ENCODE measurements around the gene ROCK2.
"Not testable (repeated sequence)": the region's sequence is repeated elsewhere in the genome, so short reads cannot be mapped to it uniquely, and the experiment has no call there.

ROCK2 gene

DNA sequence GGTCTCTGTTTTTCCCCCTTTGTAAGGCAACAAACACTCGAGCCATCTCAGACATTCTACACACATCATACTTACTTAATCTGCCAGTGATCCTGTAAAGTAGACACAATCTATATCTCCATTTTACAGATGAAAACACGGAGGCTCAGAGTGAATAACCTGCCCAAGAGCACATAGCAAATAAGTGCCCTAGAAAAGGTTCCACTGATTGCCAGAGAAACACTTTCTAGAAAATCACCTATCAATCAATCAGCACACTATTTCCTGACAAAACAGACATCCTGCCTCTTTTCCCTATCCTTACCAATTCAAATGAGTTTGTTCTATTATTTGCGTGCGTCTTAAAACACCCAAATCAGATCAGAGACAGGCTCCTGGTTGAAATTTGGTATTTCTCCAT lies 165.2 kb downstream of the ROCK2 start:
- no peak for DNase-seq (ENCODE audit: low spot score)

DNA sequence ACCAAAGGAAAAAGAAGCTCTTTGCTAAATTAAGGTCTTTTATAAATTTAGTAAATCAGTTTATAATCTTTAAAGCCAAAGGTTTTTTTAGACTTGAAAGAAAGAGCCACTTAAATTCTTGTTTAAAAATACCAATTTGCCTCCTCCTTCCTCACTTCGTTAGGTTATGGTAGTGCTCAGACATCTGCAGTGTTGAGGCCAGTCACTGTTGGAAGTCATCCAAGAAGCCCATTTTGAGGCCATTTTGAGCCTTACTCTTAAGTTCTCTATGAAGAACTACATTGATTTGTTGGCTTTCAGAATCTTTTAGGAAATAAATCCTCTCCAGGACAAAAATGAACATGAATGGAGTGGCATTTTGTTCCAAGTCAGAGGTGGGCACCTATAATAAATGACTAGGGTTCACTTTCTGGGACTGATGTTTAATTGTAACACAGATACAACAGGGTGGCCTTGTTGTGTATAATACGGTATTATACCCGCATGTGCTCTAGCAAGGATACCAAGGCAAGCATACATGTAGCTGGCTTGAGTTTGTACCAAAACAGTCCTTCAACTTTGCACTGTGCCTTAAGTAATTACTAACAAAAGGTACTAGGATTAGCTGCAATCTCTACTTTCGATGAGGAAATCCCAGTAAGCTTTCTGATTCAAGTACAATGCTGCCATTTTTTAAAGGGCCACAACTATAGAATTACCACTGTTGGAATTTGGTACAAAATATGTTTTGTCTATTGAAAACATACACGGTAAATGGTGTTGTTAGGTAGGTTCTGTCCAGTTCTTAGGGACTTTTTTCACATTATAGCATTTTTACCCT lies 166.4 kb downstream of the ROCK2 start:
- DNase-seq (ENCODE audit: low spot score), result no peak

DNA sequence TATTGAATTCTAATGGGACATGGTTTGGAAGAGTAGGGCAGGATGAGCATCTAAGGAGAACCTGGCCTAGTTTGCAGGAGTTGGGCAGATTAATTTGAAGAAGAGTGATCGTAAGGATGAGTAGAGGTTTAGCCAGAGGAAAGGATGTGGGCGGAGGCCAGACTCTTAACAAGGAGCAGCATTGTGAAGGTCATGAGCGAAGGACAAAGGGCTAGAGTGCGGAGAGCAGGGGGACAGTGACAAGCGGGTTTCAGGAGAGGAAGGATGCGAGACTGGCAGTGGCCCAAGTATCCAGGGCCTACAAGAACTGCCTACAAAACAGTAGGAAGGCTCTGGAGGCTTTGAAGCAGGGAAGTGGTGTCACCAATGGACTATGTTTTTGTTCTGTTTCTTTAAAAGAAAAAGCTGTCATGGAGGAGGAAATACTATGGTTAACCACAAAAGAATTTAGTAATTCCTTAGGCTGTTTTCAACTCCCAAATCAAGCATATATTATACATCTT lies 169.1 kb downstream of the ROCK2 start:
- no peak for DNase-seq (ENCODE audit: low spot score)

DNA sequence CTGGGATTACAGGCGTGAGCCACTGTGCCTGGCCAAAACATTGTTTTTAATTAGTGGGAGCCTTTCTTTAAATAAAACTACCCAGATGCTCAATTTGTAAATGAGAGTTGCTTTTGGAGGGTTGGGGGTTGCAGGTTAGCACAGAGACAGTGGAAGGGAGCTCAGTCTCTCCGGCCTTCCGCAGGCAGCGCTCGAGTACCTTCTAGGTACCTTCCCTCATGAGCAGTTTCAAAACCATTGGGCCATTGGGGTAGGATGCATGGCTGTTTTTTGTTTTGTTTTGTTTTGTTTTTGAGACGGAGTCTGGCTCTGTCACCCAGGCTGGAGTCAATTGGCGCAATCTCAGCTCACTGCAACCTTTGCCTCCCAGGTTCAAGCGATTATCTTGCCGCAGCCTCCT lies 170.2 kb downstream of the ROCK2 start:
- no peak for DNase-seq (ENCODE audit: low spot score)

DNA sequence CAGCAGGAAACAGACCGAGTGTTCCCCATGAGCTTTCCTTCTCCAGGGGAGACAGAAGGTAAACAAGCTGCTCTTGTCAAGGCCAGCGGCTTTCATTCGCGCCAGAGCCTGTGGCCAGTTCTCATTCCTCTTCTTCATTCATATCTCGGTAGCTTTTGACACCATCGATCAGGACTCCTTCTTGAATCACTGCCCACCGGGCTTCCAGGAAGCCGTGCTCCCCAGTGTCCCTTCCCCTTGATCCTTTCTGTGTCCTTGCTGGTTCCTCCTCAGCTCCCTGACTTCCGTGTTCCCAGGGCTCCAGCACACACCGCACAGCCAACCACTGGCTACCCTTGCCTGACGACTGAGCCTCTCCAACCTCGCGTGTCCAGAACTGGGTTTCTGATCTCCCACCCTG lies 175.1 kb downstream of the ROCK2 start:
- no peak for DNase-seq (ENCODE audit: low spot score)

DNA sequence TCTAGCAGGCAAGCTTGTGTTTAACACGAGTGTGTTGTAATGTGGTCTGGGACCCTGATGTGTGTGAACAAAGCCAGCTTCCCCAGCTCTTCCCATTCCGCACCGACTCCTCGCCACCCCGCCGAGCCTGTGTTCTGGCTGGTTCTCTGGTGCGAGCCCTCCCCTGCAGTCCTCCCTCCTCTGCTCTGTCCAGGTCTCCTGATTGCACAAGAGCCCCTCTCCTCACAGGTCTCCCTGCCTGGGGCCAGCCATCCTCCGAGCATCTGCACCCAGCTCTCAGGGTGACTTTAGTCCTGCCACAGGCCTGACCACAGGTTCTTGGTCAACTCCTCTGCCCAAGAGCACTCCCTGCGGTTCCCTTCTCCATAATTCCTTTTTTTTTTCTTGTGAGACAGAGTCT lies 175.9 kb downstream of the ROCK2 start:
- no peak for DNase-seq (ENCODE audit: low spot score)

DNA sequence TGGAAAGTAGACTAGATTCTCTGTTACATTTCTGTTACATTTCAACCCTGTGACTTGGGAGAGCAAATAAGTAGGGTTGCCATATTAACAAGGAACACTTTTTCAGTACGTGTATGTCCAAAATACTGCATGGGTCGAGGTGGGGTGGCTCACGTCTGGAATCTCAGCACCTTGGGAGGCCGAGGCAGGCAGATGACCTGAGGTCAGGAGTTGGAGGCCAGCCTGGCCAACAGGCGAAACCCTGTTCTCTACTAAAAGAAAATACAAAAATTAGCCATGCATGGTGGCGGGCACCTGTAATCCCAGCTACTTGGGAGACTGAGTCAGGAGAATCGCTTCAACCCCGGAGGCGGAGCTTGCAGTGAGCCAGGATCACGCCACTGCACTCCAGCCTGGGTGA lies 178.0 kb downstream of the ROCK2 start:
- DNase-seq (ENCODE audit: low spot score), result no peak

DNA sequence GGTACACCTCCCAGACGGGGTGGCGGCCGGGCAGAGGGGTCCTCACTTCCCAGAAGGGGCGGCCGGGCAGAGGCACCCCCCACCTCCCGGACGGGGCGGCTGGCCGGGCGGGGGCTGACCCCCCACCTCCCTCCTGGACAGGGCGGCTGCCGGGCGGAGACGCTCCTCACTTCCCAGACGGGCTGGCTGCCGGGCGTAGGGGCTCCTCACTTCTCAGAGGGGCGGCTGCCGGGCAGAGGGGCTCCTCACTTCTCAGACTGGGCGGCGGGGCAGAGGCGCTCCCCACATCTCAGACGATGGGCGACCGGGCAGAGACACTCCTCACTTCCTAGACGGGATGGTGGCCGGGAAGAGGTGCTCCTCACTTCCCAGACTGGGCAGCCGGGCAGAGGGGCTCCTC lies 179.4 kb downstream of the ROCK2 start:
- not testable (repeated sequence) for DNase-seq (ENCODE audit: low spot score)

DNA sequence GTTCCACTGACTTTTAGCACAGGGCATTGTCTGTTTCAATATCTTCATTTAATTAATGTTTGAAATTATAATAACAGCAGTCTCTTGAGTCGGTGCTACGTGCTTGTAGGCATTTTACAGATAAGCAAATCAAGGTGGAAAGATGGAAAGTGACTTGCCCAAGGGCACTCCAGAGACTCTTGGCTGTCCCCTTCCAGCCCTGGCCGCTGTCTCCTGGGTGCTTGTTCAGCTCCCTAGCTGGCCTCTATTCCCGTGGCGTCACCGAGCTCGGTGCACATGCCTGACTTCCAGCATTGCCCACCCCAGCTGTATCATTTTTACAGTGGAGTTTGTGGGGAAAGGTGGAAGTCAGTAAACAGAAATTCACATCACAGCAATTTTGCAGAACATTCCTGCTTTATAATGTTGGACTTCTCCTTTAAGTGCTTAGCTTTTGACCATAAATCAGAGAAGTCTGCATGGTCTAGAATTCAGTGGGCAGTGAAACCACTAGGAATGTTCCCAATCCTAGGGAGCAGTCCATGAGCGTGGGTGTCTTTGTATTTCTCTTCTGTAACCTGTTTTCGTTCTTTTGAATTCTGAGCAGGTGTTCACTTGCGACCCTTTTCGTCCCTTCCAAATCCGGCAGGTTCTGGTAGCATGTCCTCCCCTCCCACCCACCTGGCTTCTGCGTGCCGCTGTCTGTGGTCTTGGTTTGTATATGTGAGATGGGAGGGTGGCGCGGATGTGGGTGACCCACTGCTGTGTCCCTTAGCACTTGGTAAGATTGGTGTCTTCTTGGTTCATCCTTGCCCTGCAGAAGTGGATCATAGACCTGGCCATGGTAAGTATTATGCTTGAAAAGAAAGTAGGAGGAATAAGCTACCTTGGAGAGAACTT lies 180.8 kb downstream of the ROCK2 start:
- DNase-seq (ENCODE audit: low spot score), result peak; percentile 37

DNA sequence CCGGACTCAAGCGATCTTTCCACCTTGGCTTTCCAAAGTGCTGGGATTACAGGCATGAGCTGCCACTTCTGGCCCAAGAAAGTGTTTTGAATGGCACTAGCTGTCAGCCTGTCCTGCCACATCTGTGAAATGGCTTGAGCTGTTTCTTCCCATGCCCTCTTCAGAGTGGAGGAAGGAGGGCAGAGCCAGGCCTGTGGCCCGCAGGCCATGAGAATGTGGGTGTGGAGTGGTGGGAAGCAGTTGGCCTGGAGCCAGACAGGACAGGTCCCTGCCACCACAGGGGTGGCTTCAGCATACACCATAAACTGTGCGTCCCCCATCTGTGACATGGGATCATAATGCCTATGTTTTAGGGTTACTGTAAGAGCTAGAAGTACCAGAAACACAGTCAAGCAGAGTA lies 182.7 kb downstream of the ROCK2 start:
- DNase-seq (ENCODE audit: low spot score), result peak; percentile 42

DNA sequence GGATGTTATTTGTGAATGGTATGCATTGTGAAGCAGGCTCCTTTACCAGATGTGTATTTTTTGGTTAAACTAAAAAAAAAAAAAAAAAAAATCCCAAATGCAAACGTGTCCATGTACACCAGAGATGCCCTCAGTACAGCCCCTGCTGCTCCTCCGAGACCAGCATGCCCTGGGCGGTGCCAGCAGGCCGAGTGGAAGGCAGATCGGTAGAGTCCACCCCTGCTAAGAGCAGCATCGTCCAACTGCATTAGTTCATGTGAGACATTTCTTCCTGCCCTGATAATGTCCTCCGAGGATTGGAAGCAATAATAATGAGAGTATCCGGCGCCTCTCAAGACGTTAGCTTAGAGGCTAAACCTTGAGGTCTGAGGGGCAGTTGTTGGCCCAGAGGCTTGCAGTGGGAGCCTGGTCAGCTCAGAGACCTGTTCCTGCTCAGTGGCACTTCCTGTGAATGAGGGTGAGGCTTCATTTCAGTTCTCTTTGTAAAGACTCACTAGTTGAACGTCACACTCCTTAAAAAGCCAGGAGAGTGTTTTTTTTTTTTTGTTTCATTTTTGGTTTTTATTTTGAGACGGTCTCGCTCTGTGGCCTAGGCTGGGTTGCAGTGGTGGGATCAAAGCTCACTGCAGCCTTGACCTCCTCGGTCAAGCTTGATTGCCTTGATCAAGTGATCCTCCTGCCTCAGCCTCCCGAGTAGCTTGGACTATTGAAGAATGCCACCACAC lies 183.5 kb downstream of the ROCK2 start:
- DNase-seq (ENCODE audit: low spot score), result no peak

DNA sequence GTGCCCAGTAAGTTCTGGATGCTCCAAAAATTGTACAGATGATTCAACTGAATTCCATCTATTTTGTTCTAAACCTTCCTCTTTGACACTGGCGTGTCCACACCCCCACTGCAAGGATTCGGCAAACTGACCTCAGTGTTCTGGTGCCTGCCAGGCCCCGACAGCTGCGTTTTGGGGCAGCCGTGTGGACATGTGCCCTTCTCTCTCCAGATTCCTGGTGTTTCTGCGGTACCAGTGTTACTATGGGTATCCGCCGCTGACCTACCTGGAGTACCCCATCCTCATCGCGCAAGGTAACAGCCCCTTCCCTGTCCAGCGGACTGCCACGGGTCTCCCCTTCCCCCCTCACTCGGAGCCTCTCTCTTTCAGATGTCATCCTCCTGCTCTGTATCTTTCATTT lies 184.2 kb downstream of the ROCK2 start:
- DNase-seq (ENCODE audit: low spot score), result no peak

DNA sequence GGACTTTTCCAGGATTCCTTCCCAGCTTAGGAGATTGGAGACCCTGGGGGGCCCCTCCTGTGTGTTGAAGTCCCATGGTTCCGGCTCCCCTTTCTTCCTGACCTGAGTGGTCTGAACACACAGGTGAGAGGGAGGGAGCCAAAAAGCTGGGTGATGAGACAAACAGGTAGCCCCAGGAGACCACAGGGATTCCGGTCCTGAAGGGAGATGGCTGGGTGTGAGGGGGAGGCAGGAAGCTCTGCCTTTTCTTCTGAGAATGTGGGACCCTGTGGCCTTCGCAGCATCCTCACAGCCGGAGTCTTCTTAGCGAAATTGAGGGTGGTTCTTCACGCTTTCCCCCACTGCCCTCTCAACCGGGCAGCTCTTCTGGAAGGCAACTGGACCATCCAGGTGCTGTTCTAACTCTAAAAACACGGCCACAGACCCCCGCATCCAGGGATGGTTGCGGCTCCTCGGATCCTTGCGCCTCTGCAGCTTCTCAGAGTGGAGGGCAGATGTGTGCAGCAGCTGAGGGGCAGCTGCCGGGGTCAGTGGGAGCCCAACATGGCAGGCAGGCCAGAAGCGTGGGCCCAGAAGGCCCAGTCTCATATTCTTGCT lies 184.8 kb downstream of the ROCK2 start:
- DNase-seq (ENCODE audit: low spot score), result peak; percentile 45

DNA sequence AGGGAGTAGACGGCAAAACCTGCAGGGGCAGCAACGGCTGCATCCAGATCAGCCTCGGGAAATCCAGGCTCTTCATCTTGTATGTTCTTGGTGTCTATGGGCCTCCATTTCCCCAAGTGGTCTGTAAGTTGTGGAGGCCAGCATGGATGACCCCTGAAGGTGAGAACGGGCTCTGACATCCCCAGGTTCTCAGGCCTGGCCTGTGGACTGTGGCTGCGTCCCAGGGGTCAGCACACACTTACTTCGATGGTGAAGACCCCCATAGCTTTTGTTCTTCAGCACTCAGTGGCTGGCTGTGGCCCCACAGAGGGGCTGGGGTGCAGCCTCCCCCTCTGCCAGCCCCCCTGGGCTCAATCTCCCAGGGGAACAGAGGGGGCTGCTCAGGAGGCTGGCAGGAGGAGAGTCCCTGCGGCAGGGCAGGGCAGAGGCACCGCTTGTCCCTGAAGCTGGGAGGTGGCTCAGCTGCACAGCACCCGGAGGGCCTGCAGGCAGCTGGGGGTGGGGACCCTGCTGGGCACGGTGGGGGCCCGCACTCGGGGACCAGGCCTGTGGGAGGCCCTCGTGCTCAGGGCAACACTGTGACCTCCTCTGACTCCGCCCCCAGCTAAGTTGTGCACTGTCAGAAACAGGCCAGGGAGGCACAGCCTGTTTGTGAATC lies 185.4 kb downstream of the ROCK2 start:
- DNase-seq (ENCODE audit: low spot score), result no peak

DNA sequence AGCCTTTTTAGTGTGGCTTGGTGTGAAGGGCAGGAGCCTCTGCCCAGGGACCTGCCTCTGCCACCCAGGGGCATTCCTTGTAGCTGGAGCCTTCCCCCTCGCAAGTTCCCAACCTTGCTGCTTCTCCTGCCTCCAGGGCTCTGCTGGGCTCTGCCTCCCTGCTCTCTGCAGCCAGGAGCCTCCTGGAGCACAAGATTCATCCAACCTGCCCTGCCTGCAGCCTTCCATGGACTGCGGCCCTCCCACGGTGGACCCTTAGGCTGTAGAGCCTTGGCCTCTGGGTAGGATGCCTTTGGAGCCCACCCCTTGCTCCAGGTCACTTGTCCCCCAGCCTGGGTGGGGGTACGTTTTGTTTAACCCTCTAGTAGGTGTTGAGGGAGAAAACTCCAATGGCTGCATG lies 186.7 kb downstream of the ROCK2 start:
- DNase-seq (ENCODE audit: low spot score), result no peak

DNA sequence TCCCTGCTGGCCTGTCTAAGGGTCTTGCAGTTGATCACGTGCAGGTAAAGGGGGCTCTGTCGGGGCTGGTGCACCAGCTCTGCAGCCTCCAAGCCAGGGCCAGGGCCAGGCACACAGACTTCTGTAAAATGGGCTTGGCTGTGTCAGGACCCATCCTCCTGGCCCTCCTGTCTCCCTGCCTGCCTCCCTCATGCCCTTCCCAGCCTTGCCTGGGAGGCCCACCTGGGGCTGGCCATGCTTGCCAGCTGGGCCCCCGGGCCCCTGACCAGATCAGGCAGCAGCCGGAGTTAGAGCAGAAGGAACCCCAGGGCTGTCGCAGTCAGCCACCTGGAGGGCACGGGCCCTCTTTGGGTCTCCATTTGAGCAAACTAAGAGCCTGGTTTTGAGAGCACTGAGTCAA lies 187.1 kb downstream of the ROCK2 start:
- DNase-seq (ENCODE audit: low spot score), result no peak

DNA sequence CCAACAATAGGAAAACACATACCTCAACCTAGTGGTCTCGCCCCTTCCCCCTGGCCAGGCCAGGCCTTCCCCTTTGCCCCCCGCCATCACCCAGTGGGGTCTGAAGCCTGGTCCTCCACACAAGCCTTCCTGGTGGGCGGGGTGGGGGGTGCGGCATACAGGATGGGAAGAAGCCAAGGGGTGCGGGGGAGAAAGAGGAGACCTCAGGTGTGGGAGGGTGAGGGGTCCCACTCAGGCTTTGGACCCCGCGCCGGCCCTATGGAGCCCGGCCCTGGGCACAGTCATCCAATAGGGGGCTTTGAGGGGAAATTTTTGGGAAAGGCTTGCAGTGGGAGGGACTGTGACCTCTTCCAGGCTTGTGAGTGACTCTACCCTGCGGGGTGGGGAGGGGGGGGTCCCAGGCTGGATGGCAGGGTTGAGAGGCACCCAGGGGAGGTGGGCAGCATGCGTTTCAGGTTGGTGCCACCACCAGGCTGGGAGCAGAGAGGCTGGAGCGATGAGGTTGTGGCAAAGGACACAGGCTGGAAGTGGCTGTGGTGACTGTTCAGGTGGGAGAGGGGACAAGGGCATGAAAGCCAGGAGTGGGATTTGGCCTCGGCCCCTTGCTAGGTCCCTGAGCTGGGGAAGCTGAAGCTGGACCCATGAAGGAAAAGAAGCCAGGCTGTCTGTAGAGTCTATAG lies 187.9 kb downstream of the ROCK2 start:
- no peak for DNase-seq (ENCODE audit: low spot score)

DNA sequence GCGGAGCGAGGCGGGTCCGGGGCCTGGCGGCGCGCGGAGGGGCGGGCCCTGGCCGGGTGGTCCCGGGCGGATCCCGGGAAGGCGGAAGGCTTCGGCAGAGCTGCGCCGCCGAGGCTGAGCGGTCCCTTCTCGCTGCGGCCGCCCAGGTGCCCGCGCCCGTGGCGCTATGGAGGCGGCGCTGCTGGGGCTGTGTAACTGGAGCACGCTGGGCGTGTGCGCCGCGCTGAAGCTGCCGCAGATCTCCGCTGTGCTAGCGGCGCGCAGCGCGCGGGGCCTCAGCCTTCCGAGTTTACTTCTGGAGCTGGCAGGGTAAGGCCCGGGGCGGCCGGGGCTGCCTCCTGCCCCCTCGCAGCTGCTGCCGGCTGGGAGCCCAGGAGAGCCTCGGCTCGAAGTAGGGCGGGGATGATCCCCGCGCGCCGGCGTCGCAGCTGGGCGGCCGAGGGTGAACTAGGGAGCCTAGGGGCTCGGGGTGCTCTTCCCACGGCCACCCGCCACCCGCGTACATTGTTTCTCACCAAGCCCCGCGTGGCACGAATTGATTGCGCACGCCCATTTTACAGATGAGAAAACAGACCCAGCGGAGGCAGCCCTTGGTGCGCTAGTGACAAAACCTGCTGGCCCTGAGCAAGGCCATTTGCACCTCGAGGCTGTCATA lies 188.9 kb downstream of the ROCK2 start, which contains the start of gene SLC66A3:
TSS of gene SLC66A3 (plus strand) at position 87 of the 655 bp plus-strand sequence. CDS start at position 167, 80 bp downstream.
- peak; percentile 96 for DNase-seq (ENCODE audit: low spot score)

DNA sequence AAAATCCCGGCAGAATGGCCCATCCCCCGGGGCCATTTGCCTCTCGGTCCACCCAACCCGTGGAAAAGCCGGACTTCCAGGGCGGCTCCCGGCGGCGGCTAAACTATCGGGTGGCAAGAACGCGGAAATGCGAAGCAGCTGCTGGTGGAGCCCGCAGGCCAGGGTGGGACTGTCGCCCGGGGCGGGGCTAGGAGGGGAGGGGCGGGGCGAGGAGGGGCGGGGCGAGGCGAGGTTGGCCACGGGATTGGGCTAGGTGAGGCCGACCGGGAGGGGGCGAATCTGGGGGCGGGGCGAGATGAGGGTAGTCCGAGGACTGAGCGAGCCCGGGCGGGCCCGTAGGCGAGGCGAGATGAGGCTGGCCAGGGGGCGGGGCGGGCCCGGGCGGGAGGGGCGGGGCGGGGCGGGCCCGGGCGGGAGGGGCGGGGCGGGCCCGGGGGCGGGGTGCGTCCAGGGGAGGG lies 189.5 kb downstream of the ROCK2 start:
- DNase-seq (ENCODE audit: low spot score), result peak; percentile 99

All from ecto neural progenitor cell (in vitro differentiated cells).